Fibroblast of lung (primary cell): ENCODE data around the gene ANKRD26. TPM values are rescaled to one million over a fixed set of nuclear protein-coding genes. Genes with fewer than 3 reads are reported as not detected.
A peak's percentile ranks its signal among the peaks of the same experiment; 100 is the strongest.

Source experiments
- DNase-seq, 2 donors: peaks; one replicate each; pipeline versions ENCODE4 v3.0.0 to v3.0.0-alpha.2; 2010; ENCODE audit warnings: low read depth in 2 of 2
- H2AFZ ChIP-seq: 2 replicates; pipeline ENCODE4 v1.5.1; 2012; ENCODE audit warnings: low read length, control low read depth, inconsistent platforms
- H3K27ac ChIP-seq: 2 replicates; pipeline ENCODE4 v1.5.1; 2011; ENCODE audit warnings: low read length, control low read depth; ENCODE audit not compliant: insufficient read depth
- H3K27me3 ChIP-seq: 2 replicates; pipeline ENCODE4 v1.5.1; 2011; ENCODE audit warnings: mild to moderate bottlenecking, low read length; ENCODE audit not compliant: control insufficient read depth, insufficient read depth
- H3K36me3 ChIP-seq: 2 replicates; pipeline ENCODE4 v1.5.1; 2011; ENCODE audit warnings: low read length; ENCODE audit not compliant: control insufficient read depth, insufficient read depth
- H3K4me1 ChIP-seq: 2 replicates; pipeline ENCODE4 v1.5.1; 2011; ENCODE audit warnings: low read length; ENCODE audit not compliant: control insufficient read depth, insufficient read depth; ENCODE audit errors: extremely low read depth
- H3K4me2 ChIP-seq: 2 replicates; pipeline ENCODE4 v1.5.1; 2011; ENCODE audit warnings: low read length, control low read depth; ENCODE audit not compliant: insufficient read depth; ENCODE audit errors: extremely low read depth
- H3K4me3 ChIP-seq, 4 experiments: fragments of 200-600 bp in 1 of 4; sonication (generic) in 1 of 4; replicated peaks in 1 of 4; 2 replicates each; pipeline ENCODE4 v1.5.1; 2011 to 2016; ENCODE audit warnings: low read length in 4 of 4, low read depth in 3 of 4, mild to moderate bottlenecking in 3 of 4, control low read depth in 2 of 4, inconsistent platforms in 1 of 4, mixed read lengths in 1 of 4; ENCODE audit not compliant: insufficient read depth in 1 of 4; ENCODE audit errors: control extremely low read depth in 1 of 4
- H3K79me2 ChIP-seq: 2 replicates; pipeline ENCODE4 v1.5.1; 2012; ENCODE audit warnings: mild to moderate bottlenecking, low read length, inconsistent platforms; ENCODE audit not compliant: control insufficient read depth, insufficient read depth
- H3K9ac ChIP-seq: 2 replicates; pipeline ENCODE4 v1.5.1; 2011; ENCODE audit warnings: mild to moderate bottlenecking, low read length, control low read depth; ENCODE audit not compliant: insufficient read depth
- H3K9me3 ChIP-seq: 2 replicates; pipeline ENCODE4 v1.5.1; 2012; ENCODE audit warnings: low read depth, low read length; ENCODE audit not compliant: control insufficient read depth, insufficient read depth
- H4K20me1 ChIP-seq: 2 replicates; pipeline ENCODE4 v1.5.1; 2011; ENCODE audit warnings: low read length; ENCODE audit not compliant: control insufficient read depth, insufficient read depth; ENCODE audit errors: extremely low read depth
- CTCF ChIP-seq, 2 donors: IDR thresholded peaks in 1 of 2; conservative IDR thresholded peaks in 1 of 2; 1 replicate in 1 of 2; 2 replicates in 1 of 2; pipeline ENCODE4 v1.5.1; 2011 to 2012; ENCODE audit warnings: low read length in 2 of 2, control low read depth in 1 of 2, inconsistent platforms in 1 of 2, low read depth in 1 of 2, mild to moderate bottlenecking in 1 of 2
- EZH2 ChIP-seq: IDR thresholded peaks from 2 replicates; pipeline ENCODE4 v1.5.1; 2012; ENCODE audit warnings: low read length, control low read depth, mild to moderate bottlenecking; ENCODE audit errors: missing control alignments
- polyA plus RNA-seq, 2 donors: library from polyadenylated mRNA; depleted of rRNA in 1 of 2; stranded (reverse) in 1 of 2; unstranded in 1 of 2; fragments of >200 nt; gene quantifications; 2 replicates each; pipeline ENCODE4 v1.2.1, GENCODE V29; 2011 to 2012; ENCODE audit warnings: missing spikeins in 1 of 2
- total RNA-seq: library from RNA; depleted of rRNA; stranded (reverse); fragments of >200 nt; gene quantifications from 2 replicates; pipeline ENCODE4 v1.2.1, GENCODE V29; 2014

The ANKRD26 gene
- total and polyA plus RNA-seq, 2 donors (not counting 1 experiment from before 2014, with no cell fraction given), result 1.9 to 11.7 TPM

- peak overlapping the region; percentile 89 for H3K27ac ChIP-seq
- no peaks in the 10 kb centered on the region for H3K4me1 ChIP-seq
- TF ChIP-seq EZH2 (no peak), CTCF (conservative IDR thresholded peaks at IDR 0.05 in 1 of 2, IDR thresholded peaks at IDR 0.05 in 1 of 2; ENCODE audit: low read depth in 1 of 2, low read length in 2 of 2) (no peak)
- DNase-seq, result no peak
- H3K4me3 ChIP-seq, result peak overlapping the region; percentile 73 to 96 (median 92)
- peak overlapping the region; percentile 89 for H3K9ac ChIP-seq
- no peaks in the 10 kb centered on the region for H3K36me3 ChIP-seq
- H2AFZ ChIP-seq, result peak overlapping the region; percentile 97
- H3K27me3 ChIP-seq, result no peaks in the 10 kb centered on the region
- H3K79me2 ChIP-seq, result peaks cover 6% of the 10 kb centered on the region
- H3K4me2 ChIP-seq, result peak overlapping the region; percentile 89
- no peaks in the 10 kb centered on the region for H3K9me3 ChIP-seq
- H4K20me1 ChIP-seq, result no peaks in the 10 kb centered on the region
Measured at GRCh38 chr10:27099448-27099847, 846 bp downstream of the ANKRD26 start.

GRCh38 chr10:27088119-27089044 is 11.9 kb downstream of the ANKRD26 start:
- H3K27me3 ChIP-seq, result no peaks in the 10 kb centered on the region
- H3K4me2 ChIP-seq, result no peak overlapping the region
- no peaks in the 10 kb centered on the region for H3K36me3 ChIP-seq
- DNase-seq, result no peak
- H4K20me1 ChIP-seq, result no peaks in the 10 kb centered on the region
- TF ChIP-seq CTCF (conservative IDR thresholded peaks at IDR 0.05 in 1 of 2, IDR thresholded peaks at IDR 0.05 in 1 of 2; ENCODE audit: low read depth in 1 of 2, low read length in 2 of 2) (no peak), EZH2 (no peak)
- H3K4me3 ChIP-seq, result no peak overlapping the region
- H3K27ac ChIP-seq, result no peak overlapping the region
- H2AFZ ChIP-seq, result no peak overlapping the region
- H3K9ac ChIP-seq, result no peak overlapping the region
- H3K9me3 ChIP-seq, result no peaks in the 10 kb centered on the region
- no peaks in the 10 kb centered on the region for H3K79me2 ChIP-seq
- no peaks in the 10 kb centered on the region for H3K4me1 ChIP-seq

- Histone ChIP-seq H3K36me3 (peaks cover 2% of the 10 kb centered on the region), H3K27me3 (no peaks in the 10 kb centered on the region), H3K4me2 (no peak overlapping the region), H3K4me1 (no peaks in the 10 kb centered on the region), H3K9me3 (no peaks in the 10 kb centered on the region), H3K79me2 (no peaks in the 10 kb centered on the region), H3K9ac (no peak overlapping the region), H3K27ac (no peak overlapping the region), H3K4me3 (no peak overlapping the region), H2AFZ (no peak overlapping the region), H4K20me1 (no peaks in the 10 kb centered on the region)
- DNase-seq, result no peak
- TF ChIP-seq CTCF (conservative IDR thresholded peaks at IDR 0.05 in 1 of 2, IDR thresholded peaks at IDR 0.05 in 1 of 2; ENCODE audit: low read depth in 1 of 2, low read length in 2 of 2) (no peak), EZH2 (no peak)
Measured at GRCh38 chr10:27072436-27073114, 27.7 kb downstream of the ANKRD26 start.
